Measurements from ENCODE around the gene THSD4. TPM values are rescaled to one million over a fixed set of nuclear protein-coding genes. Genes with fewer than 3 reads are reported as not detected.

The THSD4 gene
- total and polyA plus RNA-seq, 7 donors = 1.4 to 7.8 (median 2.2) TPM

- H3K36me3 ChIP-seq = peaks cover 0 to 56% (median 18%) of the 10 kb centered on the region in 4 donors
Observed at GRCh38 chr15:71822890-71823630, 707.8 kb downstream of the THSD4 start.

DNA sequence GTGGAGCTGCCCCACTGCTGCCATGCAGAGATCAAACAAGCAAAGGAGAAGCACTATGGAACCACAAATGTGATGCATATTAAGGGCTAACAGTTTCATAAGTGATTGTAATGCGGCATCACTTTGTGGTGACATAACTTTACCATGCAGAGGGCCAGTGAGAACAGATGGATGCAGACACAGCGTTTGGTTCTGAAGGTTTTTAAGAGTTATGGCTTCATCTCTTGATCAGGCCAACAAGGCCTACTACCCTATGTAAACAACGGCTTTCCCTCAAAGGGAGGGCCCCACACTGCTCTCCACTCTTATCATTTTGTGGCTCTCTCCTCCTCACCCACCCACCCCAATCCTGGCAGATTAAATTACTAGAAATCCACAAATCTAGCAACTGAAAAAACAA lies 708.5 kb downstream of the THSD4 start:
- no peaks in the 10 kb centered on the region for H3K4me1 ChIP-seq
- H3K4me3 ChIP-seq = no peak overlapping the region
- no peak for DNase-seq
- H3K27ac ChIP-seq = no peak overlapping the region
- no peak for TF ChIP-seq EP300 (IDR thresholded peaks at IDR 0.05)
- TF ChIP-seq POLR2AphosphoS5 (IDR thresholded peaks at IDR 0.05) = no peak
- TF ChIP-seq POLR2A (IDR thresholded peaks at IDR 0.05) = no peak
- TF ChIP-seq CTCF (IDR thresholded peaks at IDR 0.05) = no peak
- peaks cover 0 to 21% (median 7%) of the 10 kb centered on the region in 4 donors for H3K9me3 ChIP-seq
- 77 to 82% methylated on average over 3 of the region's 3 CpGs for WGBS, 2 donors
- intact Hi-C loops (cut with DNase I) = no loop called here
- no peaks in the 10 kb centered on the region for H3K27me3 ChIP-seq
- peaks cover 1 to 63% (median 20%) of the 10 kb centered on the region in 4 donors for H3K36me3 ChIP-seq

More at GRCh38 chr15:71822890-71823630, 707.8 kb downstream of the THSD4 start:
- Histone ChIP-seq H3K4me3 (no peak overlapping the region), H3K27me3 (no peaks in the 10 kb centered on the region), H3K27ac (no peak overlapping the region), H3K9me3 (peaks cover 0 to 21% (median 7%) of the 10 kb centered on the region in 4 donors), H3K4me1 (no peaks in the 10 kb centered on the region)
- intact Hi-C loops (cut with DNase I) = no loop called here
- WGBS, 2 donors = 95 to 96% methylated on average over 3 of the region's 3 CpGs
- DNase-seq = no peak
- TF ChIP-seq CTCF (IDR thresholded peaks at IDR 0.05) = no peak
- no peak for TF ChIP-seq POLR2A (IDR thresholded peaks at IDR 0.05)
- no peak for TF ChIP-seq EP300 (IDR thresholded peaks at IDR 0.05)
- TF ChIP-seq POLR2AphosphoS5 (IDR thresholded peaks at IDR 0.05) = no peak

- TF ChIP-seq EP300 (IDR thresholded peaks at IDR 0.05) (no peak), POLR2A (IDR thresholded peaks at IDR 0.05) (no peak), POLR2AphosphoS5 (IDR thresholded peaks at IDR 0.05) (no peak), CTCF (IDR thresholded peaks at IDR 0.05) (no peak)
- intact Hi-C loops (cut with DNase I) = no loop called here
- no peak overlapping the region for H3K27ac ChIP-seq
- H3K27me3 ChIP-seq = no peaks in the 10 kb centered on the region
- no peak overlapping the region for H3K4me3 ChIP-seq
- H3K4me1 ChIP-seq = no peaks in the 10 kb centered on the region
- 86 to 91% methylated on average over 4 of the region's 4 CpGs for WGBS, 2 donors
- no peak for DNase-seq
- peaks cover 0 to 19% (median 7%) of the 10 kb centered on the region in 4 donors for H3K9me3 ChIP-seq
- peaks cover 8 to 76% (median 33%) of the 10 kb centered on the region in 4 donors for H3K36me3 ChIP-seq
Observed at GRCh38 chr15:71825021-71825730, 709.9 kb downstream of the THSD4 start.

- DNase-seq = no peak
- H3K4me3 ChIP-seq = no peak overlapping the region
- peaks cover 8 to 79% (median 33%) of the 10 kb centered on the region in 4 donors for H3K36me3 ChIP-seq
- H3K27ac ChIP-seq = no peak overlapping the region
- 93 to 96% methylated on average over 5 of the region's 5 CpGs for WGBS, 2 donors
- intact Hi-C loops (cut with DNase I) = no loop called here
- no peaks in the 10 kb centered on the region for H3K27me3 ChIP-seq
- no peak for TF ChIP-seq POLR2A (IDR thresholded peaks at IDR 0.05)
- TF ChIP-seq CTCF (IDR thresholded peaks at IDR 0.05) = no peak
- no peak for TF ChIP-seq EP300 (IDR thresholded peaks at IDR 0.05)
- TF ChIP-seq POLR2AphosphoS5 (IDR thresholded peaks at IDR 0.05) = no peak
- H3K4me1 ChIP-seq = no peaks in the 10 kb centered on the region
- H3K9me3 ChIP-seq = peaks cover 0 to 13% (median 6%) of the 10 kb centered on the region in 4 donors
Observed at GRCh38 chr15:71826196-71826595, 710.9 kb downstream of the THSD4 start.

Data from sigmoid colon (tissue), 7 donors.